ENCODE measurements around the gene DRD4.

The DRD4 gene

DNA sequence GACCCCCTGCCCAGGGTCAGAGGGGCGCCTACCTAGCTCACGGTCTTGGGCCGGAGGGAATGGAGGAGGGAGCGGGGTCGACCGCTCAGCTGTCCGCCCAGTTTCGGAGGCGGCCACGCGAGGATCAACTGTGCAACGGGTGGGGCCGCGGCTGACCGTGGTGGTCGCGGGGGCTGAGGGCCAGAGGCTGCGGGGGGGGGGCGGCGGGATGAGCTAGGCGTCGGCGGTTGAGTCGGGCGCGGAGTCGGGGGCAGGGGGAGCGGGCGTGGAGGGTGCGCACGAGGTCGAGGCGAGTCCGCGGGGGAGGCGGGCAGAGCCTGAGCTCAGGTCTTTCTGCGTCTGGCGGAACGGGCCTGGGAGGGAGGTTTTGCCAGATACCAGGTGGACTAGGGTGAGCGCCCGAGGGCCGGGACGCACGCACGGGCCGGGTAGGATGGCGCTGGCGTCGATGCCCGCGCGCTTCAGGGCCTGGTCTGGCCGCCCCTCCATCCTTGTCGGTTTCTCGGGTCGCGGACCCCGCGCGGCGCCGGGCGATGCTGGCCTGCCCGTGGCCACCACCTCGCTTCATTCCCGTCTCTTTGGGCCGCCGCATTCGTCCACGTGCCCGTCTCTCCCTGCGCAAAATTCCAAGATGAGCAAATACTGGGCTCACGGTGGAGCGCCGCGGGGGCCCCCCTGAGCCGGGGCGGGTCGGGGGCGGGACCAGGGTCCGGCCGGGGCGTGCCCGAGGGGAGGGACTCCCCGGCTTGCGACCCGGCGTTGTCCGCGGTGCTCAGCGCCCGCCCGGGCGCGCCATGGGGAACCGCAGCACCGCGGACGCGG, at the start of gene DRD4:
DRD4 (plus strand) TSS at position 759 of the 822 bp plus-strand sequence; CDS start at position 795, 36 bp downstream.
- DNase-seq = peak in 1 of 2 experiments; percentile 20

DNA sequence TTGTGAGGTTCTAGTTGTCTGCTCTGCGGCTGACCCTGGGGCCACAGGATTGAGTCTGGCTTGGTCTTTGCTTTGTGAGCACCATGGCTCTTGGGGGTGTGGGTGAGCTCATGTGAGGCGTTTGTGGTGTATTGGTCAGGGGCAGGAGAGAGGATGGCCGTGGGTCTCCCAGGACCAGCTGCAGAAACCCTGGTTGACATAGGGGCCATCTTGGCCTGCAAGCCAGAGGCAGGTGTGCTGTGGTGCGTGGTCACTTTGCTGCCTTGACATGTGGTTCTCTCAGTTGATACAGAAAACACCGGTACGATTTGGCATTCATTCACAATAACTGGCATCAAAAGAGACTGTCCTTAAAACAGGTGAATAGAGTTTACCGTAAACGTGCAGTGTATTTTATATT, 49.5 kb upstream of the DRD4 start:
- no peak for DNase-seq

DNA sequence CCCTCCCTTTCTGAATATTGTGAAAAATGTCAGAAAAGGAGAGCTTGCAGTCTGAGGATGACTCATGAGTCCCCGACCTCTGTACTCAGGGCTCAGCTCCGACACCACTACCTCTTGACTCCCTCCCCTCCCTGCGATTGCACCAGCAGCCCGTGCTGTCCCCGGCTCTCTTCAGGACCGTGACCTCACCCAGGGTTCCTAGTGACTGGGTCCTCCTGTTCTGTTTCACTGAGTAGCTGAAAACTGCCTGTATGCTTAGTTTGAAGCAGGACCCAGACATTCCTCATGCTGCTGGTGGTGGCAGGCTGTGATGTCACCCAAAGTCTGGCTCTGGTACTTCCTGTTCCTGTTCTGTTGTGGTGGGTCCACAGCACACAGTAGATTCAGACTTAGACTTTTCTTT, 49.1 kb upstream of the DRD4 start:
- peak; percentile 80 to 82 for DNase-seq

DNA sequence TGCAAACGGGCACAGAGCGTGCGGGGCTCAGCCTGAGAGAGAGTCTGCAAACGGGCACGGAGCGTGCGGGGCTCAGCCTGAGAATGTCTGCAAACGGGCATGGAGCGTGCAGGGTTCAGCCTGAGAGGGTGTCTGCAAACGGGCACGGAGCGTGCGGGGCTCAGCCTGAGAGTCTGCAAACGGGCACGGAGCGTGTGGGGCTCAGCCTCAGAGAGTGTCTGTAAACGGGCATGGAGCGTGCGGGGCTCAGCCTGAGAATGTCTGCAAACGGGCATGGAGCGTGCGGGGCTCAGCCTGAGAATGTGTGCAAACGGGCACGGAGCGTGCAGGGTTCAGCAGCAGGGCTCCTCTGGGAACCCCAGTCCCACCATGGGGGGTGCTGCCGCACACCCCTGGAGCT, 47.3 kb upstream of the DRD4 start:
- DNase-seq = no peak

DNA sequence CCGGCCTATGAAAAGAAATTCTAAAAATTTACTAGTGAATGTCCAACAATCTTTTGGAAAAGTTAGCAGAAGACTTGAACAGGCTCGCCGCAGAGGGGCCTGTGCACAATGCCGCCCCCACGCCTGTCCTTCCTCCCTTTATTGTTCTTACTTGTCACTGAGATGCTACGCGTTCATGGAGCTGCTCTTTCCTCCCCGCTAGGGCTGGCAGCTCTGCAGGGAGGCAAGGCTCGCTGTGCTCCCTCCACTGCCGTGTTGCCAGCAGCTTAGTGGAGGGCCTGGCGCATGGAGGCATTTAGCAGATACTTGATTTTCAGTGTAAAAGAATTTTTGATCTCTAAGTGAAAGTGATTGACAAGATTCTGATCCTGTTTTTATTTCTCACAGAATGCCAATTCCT, 46.1 kb upstream of the DRD4 start:
- DNase-seq = no peak

DNA sequence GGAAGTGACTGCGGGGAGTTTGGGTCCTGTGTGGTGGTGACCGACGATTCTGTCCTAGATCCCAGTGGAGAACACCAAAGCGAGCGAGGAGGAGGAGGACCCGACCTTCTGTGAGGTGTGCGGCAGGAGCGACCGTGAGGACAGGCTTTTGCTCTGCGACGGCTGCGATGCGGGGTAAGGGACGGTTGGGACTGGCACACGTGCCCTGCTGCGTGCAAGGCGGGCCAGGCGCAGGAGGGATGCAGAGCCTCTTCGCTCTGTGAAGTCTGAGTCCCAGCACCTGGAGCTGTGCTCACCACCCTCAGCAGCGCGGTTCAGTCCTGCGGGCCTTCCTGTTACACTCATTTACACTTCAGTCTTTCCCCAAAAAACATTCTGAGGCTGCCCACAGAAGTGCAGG, 44.6 kb upstream of the DRD4 start:
- no peak for DNase-seq

DNA sequence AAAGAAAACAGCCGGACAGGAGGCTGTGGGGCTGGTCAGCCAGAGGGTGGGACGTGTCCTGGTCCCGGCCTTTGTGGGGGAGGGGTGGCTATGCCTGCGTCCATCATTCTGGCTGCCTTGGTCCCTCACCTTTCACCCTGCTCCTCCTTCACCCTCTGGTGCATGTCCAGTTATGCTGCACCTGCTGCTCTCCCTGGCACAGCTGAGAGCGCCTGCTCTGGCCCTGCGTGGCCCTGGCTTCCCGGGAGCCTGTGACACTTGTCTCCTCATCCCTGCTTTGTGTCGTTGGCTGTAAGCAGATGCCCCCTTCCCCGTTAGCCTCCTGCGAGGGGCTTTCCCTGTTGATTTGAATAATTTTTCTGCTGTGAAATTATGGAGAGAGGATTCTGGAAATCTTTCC, 44.2 kb upstream of the DRD4 start:
- no peak for DNase-seq

DNA sequence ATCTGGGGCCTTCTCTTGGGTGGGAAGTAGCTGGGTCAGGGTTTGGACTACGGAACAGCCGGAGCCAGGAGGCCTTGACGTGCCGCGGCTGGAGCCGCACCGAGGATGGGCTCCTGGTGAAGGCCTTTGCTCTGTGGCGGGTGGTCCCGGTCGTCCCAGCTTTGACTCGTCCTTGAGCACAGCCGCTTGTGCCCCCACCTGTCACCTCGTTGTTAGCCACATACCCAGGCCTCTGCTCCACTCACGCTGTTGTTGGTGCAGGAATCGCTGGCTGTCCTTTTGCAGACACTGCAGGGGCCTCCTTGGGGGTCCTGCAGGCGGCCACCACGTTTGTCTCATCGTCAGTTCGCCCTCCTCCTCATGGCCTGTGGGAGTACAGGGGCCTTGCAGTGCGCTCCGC, 43.7 kb upstream of the DRD4 start:
- no peak for DNase-seq

DNA sequence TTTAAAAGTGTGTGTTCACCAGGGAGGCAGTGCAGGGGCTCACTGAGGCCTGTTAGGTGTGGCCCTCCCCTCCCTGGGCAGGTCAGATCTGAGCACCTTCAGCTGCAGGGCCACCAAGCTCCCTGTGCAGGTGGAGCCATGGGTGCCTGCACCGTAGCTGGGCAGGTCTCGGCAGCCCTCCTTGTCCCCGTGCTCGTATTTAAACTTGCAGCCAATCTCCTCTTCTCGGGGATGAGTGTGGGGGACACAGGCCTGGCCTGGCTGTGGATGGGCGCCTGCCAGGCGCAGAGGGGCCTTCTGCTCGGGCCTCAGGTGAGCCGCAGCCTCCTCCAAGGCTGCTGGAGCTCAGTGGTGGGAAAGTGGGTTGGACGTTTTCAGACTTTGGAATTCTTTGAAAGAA, 41.7 kb upstream of the DRD4 start:
- DNase-seq = no peak

DNA sequence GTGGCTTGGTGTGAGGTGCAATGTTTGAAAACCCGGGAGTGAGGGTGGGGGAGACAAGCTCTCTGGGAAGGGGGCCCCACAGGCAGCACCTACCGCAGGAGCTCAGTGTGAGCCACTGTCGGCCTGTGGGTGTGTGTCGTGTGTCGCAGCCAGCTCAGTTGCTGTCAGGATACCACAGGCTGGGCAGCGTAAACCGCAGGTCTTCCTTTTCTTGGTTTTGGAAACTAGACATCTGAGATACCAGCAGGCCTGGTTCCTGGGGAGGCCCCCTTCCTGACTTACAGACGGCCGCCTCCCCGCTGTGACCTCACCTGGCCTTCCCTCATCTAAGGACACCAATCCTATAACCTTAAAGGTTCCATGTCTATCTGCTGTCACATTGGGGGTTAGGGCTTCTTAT, 40.7 kb upstream of the DRD4 start:
- DNase-seq = peak in 1 of 2 experiments; percentile 48

DNA sequence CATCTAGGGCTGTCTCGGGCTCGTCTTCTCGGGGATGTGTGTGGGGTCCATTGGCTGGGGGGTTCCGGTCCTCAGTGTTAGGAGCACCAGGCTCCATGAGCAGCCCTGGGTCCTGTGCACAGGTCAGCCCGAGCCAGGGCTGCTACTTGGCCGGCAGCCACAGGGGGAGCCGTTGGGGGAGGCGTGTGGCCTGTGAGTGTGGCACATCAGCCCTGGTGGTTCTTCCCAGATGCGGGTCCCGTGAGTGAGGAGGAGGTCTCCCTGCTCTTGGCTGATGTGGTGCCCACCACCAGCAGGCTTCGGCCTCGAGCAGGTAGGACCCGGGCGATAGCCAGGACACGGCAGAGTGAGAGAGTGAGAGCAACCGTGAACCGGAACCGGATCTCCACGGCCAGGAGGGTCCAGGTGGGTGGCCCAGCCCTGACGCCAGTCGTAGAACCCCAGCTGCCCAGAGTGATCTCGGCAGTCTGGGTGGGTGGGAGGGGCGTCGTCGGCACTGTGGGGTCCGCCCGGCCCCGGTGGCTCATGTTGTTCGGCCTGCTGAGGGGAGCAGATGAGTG, 39.8 kb upstream of the DRD4 start:
- no peak for DNase-seq

DNA sequence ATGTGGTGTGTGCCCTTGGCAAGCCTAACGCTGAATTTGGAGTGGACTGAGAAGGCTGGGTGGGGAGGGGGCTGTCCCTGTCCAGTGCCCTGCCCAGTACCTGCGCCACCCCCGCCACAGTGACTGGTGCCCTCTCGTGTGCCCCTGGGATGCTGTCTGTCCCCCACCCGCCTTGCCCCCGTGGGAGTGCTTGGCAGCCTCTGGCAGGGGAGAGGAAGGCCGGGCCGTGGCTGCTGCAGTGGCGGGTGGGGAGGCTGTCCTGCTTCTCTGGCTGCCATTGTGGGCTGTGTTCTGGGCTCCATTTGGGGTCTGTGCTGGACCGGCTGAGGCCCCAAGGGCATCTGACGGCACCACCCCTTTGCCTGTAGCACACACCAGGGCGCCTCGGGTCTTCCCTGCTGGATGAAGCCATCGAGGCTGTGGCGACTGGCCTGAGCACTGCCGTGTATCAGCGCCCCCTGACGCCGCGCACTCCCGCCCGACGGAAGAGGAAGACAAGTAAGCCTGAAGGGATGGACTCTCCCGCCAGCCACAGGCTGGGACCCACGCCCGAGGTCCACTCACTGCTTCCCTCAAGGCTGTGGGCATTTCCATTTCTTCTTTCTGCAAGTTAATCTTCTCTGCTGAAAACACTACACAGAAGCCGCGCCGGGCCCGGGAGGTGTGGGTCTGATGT, 38.9 kb upstream of the DRD4 start:
- DNase-seq = no peak

DNA sequence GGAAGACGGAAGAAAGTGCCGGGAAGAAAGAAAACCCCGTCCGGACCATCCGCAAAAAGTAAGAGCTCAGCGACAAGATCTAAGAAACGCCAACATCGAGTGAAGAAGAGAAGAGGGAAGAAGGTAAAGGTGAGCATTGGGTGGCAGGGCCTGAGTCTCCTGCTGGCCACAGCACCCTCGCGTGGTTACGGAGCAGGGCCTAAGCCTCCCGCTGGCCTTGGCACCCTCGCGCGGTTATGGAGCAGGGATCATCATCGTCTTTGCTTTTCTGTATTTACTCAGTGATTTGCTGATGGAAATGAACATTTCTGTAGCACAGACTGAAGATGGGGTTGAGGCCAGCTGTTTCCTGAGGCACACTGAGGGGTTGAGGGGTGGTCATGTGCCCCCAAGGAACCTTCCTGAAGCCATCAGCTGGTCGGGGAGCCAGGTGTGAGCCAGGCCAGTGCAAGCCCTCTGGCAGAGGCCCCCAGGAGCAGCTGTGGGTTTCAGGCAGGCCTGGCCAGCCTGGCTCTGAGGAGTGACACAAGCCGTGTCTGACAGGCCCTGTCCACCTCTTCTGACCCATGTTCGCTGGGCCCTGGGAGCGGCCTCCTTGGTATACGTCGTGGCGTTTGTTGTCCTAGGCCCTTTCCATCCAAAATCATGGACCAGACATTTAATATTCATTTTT, 35.4 kb upstream of the DRD4 start:
- no peak for DNase-seq

DNA sequence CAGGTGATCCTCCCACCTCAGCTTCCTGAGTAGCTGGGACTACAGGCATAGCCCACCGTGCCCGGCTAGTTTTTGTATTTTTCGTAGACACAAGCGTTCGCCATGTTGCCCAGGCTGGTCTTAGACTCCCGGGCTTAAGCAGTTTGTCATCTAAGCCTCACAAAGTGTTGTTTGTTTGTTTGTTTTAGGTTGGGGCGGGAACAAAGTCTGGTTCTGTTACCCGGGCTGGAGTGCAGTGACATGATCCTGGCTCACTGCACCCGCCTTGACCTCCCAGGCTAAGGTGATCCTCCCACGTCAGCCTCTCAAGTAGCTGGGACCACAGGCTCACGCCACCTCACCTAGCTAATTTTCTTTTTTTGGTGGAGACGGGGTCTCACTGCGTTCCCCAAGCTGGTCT, 33.9 kb upstream of the DRD4 start:
- DNase-seq = no peak

DNA sequence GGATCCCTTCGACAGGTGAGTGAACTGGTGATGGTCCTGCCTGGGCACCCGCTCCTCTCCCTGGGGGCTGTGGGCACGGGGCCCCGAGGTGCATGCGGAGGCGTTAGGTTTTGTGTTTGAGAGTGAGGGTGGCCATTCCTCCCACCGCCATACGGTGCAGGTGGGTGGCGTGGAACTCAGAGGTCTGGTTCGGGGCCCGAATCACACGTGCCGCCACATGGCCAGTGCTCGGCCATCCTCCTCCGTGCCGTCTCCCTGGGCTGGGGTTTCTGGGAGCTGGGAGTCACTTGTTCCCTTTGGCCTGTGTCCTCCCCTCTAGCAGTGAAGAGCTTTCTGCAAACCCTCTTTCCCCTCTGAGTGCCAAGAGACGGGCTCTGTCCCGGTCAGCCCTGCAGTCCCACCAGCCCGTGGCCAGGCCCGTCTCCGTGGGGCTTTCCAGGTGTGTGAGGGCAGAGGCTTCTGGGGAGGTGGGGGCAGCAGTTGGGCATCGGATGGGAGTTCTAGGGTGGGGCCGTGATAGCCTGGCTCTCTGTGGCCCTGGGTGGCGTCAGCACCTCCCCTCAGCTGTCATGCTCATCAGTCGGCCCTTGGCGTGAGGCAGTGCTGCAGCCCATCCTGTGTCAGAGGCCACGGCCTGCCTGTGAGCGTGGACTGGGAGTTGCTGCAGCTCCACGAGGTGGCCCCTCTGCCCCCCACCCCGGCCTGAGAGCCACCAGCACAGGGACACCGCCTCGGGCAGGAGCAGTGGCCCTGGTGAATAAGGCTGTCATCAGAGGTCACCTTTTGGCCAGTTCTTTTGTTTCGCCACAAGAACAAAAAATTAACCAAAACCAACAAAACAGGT, 31.6 kb upstream of the DRD4 start:
- no peak for DNase-seq

DNA sequence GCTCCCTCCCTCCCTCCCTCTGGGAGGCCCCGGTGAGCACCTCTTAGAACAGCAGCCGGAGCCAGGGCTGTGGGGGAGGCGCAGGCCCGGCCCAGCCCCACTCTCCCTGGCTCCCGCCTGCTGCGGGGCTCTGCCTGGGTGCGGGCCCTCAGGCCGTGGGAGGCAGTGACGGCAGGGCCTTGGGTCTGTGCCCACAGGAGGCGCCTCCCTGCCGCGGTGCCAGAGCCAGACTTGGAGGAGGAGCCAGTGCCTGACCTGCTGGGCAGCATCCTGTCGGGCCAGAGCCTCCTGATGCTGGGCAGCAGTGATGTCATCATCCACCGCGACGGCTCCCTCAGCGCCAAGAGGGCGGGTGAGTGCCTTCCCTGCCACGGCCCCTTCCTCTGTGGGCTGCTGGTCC, 30.8 kb upstream of the DRD4 start:
- DNase-seq = no peak

DNA sequence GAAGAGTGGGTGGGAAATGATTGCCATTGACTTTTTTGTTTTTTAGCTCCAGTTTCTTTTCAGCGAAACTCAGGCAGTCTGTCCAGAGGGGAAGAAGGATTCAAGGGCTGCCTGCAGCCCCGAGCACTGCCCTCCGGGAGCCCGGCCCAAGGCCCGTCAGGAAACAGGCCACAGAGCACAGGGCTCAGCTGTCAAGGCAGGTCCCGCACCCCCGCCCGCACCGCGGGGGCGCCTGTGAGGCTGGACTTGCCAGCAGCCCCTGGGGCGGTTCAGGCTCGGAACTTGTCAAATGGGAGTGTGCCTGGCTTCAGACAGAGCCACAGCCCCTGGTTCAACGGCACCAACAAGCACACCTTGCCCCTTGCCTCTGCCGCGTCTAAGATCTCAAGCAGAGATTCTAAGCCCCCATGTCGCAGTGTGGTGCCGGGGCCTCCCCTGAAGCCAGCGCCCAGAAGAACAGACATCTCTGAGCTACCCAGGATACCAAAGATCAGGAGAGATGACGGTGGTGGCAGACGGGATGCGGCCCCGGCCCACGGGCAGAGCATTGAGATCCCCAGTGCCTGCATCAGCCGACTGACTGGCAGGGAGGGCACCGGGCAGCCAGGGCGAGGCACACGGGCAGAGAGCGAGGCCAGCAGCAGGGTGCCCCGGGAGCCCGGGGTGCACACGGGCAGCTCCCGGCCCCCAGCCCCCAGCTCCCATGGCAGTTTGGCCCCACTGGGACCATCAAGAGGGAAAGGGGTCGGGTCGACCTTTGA, 29.9 kb upstream of the DRD4 start:
- no peak for DNase-seq

DNA sequence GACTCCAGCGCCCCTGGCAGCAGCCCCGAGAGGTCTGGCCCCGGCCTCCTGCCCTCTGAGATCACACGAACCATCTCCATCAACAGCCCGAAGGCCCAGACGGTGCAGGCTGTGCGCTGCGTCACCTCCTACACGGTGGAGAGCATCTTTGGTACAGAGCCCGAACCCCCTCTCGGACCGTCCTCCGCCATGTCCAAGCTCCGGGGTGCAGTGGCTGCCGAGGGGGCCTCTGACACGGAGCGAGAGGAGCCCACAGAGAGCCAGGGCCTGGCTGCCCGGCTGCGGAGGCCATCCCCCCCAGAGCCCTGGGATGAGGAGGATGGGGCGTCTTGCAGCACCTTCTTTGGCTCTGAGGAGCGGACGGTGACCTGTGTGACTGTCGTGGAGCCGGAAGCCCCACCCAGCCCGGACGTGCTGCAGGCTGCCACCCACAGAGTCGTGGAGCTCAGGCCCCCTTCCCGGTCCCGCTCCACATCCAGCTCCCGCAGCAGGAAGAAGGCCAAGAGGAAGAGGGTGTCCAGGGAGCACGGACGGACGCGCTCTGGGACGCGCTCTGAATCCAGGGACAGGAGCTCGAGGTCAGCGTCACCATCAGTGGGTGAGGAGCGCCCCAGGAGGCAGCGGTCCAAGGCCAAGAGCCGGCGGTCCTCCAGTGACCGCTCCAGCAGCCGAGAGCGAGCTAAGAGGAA, 29.0 kb upstream of the DRD4 start:
- DNase-seq = no peak

DNA sequence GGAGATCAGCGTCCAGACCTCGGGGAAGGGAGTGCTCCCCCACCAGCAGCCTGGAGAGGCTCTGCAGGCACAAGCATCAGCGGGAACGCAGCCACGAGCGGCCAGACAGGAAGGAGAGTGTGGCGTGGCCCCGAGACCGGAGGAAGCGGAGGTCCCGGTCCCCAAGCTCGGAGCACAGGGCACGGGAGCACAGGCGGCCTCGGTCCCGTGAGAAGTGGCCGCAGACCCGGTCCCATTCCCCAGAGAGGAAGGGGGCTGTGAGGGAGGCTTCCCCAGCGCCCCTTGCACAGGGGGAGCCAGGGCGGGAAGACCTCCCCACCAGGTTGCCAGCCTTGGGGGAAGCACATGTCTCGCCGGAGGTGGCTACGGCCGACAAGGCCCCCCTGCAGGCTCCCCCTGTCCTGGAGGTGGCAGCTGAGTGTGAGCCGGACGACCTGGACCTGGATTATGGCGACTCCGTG, 28.2 kb upstream of the DRD4 start:
- DNase-seq = no peak

DNA sequence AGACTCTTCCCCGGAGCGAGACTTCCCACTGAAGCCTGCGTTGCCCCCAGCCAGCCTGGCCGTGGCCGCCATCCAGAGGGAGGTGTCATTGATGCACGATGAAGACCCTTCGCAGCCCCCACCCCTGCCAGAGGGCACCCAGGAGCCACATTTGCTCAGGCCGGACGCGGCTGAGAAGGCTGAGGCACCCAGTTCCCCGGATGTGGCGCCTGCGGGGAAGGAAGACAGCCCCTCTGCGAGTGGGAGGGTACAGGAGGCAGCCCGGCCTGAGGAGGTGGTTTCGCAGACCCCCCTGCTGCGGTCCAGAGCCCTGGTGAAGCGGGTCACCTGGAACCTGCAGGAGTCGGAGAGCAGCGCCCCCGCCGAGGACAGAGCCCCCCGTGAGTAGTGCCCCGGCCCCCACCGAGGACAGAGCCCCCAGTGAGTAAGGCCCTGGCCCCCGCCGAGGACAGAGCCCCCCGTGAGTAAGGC, 27.7 kb upstream of the DRD4 start:
- DNase-seq = no peak

Measured in activated T-cell treated with anti-CD3 and anti-CD28 coated beads, Interleukin-2, amount 50 U/mL, for 48 hours (primary cell).